ENCODE measurements around the gene CXCL11.

The CXCL11 gene

DNA sequence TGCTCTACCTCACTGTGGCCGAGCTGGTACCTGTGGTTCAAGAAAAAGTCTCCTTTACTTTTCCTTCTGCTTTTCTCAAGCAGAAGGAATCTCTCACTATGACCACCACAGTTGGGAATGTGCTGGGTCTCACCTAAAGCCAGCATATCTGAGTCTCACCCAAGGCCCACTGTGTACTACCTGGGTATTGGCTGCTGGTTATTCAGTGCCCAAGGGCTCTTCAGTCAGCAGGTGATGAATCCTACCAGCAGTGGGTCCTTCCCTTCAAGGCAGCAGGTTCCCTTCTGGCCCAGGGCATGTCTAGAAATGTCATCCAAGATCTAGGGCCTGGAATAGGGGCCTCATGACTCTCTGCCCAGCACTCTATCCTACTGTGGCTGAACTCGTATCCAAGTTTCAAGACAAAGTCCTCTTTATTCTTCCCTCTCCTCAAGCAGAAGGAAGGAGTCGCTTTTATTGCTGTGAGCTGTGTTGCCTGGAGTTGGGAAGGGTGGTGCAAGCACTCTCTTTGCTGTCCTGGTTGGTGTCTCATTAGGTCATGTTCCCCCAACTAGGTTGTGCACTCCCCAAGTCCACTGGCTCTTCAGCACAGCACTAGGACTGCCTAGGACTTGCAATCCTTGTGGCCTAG, 18.7 kb downstream of the CXCL11 start:
- H3K9me3 Mint-ChIP-seq (ENCODE audit: low read depth): no peaks in the 10 kb centered on the region
- H3K4me1 Mint-ChIP-seq (ENCODE audit: low read depth): no peaks in the 10 kb centered on the region
- no peak overlapping the region for H3K27ac Mint-ChIP-seq
- H3K4me3 Mint-ChIP-seq: no peak overlapping the region
- no peaks in the 10 kb centered on the region for H3K36me3 Mint-ChIP-seq
- no peaks in the 10 kb centered on the region for H3K27me3 Mint-ChIP-seq

DNA sequence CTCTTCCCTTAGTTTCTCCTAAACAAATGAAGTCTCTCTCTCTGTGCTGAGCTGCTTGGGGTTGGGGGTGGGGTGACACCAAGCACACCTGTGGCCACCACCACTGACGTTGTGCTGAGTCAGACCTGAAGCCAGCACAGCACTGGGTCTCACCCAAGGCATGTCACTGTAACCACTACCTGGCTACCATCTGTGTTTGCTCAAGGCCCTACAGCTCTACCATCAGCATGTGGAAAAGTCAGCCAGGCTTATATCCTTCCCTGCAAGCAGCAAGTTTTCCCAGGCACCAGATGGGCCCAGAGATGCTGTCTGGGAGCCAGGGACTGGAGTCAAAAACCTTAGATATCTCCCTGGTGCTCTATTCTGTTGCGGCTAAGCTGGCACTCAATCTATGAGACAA, 19.5 kb downstream of the CXCL11 start:
- Mint-ChIP-seq H3K27ac (no peak overlapping the region), H3K9me3 (ENCODE audit: low read depth) (no peaks in the 10 kb centered on the region), H3K4me1 (ENCODE audit: low read depth) (no peaks in the 10 kb centered on the region), H3K4me3 (no peak overlapping the region), H3K27me3 (no peaks in the 10 kb centered on the region), H3K36me3 (no peaks in the 10 kb centered on the region)

DNA sequence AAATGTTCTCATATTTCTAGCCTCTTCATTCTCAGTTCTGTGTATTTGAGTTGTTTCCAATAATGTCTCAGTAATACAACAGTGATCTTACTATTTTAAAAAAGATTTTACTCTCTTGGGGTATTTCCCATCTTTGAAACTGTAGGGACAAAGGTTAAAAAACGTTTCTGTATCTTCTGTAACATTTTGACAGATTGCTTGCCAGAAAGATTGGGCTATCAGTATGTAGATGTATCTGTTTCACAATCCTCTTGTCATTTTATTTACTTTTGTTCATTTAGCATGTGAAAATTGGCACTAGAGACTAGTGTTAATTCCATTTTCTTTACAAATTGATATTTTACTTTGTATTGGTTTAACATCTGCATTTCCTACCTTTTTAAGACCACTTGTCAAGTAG, 22.3 kb downstream of the CXCL11 start:
- Mint-ChIP-seq H3K27me3 (no peaks in the 10 kb centered on the region), H3K27ac (no peak overlapping the region), H3K4me1 (ENCODE audit: low read depth) (no peaks in the 10 kb centered on the region), H3K9me3 (ENCODE audit: low read depth) (no peaks in the 10 kb centered on the region), H3K4me3 (no peak overlapping the region), H3K36me3 (no peaks in the 10 kb centered on the region)

DNA sequence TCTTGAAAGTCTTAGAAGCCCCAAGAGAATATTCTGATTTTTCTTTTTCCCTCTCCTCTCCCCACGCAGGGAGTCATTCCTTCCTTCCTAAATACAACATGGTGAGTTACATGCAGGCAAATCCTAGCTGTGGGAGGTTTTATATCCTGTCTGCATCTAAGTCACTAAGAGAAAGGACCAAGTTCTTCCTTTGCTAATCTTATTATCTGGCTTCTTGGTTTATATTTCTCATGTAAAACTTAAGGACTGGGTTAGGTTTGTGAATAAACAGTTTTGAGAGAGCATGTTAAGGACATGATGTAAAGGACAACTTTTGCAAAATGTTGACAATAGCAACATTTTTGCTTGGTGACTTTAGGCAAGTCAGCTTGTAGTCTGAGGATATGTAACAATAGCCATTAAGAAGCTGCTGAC, 23.5 kb downstream of the CXCL11 start:
- no peaks in the 10 kb centered on the region for H3K4me1 Mint-ChIP-seq (ENCODE audit: low read depth)
- H3K9me3 Mint-ChIP-seq (ENCODE audit: low read depth): no peaks in the 10 kb centered on the region
- H3K27ac Mint-ChIP-seq: no peak overlapping the region
- H3K36me3 Mint-ChIP-seq: no peaks in the 10 kb centered on the region
- no peak overlapping the region for H3K4me3 Mint-ChIP-seq
- H3K27me3 Mint-ChIP-seq: peaks cover 3% of the 10 kb centered on the region

DNA sequence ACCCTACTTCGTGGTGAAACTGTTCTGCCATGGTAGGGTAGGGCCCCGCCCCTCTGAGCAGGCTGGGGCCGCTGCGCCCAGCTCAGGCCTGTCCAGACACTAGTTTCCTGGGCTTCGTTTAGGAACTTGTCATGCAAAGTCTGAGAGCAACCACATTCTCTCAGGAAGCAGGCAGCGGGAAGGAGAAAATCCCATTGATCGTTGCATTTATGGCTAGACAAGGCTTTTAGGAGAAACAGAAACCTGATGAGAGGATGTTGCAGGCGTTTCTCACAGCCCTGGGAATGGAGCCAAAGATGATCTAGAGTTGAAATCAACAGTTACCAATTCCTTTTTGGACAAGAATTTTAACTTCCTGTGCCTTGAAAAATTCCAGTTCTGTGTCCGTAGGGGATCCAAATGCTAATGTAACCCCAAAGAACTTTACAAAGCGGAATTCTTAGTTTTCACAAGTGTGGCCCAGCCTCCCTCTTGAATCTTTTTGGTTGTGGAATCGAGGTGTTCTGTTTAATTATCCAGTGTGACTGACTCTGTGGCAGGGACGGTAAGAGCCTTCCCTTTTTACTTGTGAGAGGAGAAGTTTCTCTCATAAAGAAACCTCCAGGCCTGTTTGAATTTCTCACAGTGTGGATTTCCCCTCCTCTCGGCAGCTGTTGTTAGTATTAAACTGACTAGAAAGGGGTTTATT, 24.0 kb downstream of the CXCL11 start:
- Mint-ChIP-seq H3K27me3 (peaks cover 3% of the 10 kb centered on the region), H3K4me1 (ENCODE audit: low read depth) (no peaks in the 10 kb centered on the region), H3K27ac (no peak overlapping the region), H3K9me3 (ENCODE audit: low read depth) (no peaks in the 10 kb centered on the region), H3K36me3 (no peaks in the 10 kb centered on the region), H3K4me3 (no peak overlapping the region)

DNA sequence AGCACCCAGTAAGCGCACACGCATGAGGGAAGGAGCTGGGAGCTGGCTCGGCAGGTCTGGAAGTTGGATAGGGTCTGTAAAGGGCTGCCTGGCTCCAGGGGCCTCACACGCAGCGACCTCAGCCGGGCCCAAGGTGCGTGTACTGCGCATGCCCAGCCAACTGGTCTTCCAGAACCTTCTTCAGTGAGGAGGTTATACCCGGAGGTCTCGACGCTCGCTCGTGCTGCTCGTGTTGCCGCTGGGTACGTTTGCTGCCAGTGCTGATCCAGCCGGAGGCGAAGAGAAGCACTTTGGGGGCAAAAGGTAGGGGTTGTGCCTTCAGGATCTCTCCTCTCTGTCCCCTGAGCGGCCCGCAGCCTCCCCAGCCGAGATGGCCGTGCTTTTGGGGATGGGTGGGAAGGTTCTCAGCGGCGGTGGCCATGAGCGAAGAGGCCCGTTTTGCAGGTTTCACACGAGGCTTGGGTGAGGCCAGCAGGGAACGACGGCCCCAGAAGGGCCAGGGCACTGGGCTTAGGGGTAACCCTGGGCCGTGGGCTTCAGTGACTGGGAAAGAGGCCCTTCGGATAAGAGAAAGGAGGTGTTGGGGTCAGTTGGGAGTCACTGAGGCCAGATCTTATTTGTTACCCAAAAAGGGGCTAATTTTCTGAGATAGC, 24.7 kb downstream of the CXCL11 start:
- Mint-ChIP-seq H3K27me3 (peaks cover 5% of the 10 kb centered on the region), H3K27ac (no peak overlapping the region), H3K4me3 (no peak overlapping the region)

DNA sequence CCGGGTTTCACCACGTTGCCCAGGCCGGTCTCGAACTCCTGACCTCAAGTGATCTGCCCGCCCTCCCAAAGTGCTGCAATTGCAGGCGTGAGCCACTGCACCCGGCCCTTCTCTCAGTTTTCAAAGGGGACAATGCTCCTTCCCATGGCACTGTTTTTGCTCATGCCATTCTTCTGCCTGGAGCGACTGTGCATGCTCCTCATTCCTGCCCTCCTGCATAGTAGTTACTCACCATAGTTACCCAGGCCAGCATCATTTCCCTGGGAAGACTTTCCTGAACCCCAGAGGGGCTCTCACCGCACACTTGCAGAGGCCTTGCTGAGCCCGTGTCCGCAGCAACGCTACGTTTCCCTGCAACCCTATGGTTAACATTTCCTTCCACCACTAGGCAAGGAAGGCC, 25.3 kb downstream of the CXCL11 start:
- no peaks in the 10 kb centered on the region for H3K36me3 Mint-ChIP-seq
- no peak overlapping the region for H3K27ac Mint-ChIP-seq
- no peaks in the 10 kb centered on the region for H3K9me3 Mint-ChIP-seq (ENCODE audit: low read depth)
- H3K4me1 Mint-ChIP-seq (ENCODE audit: low read depth): no peaks in the 10 kb centered on the region
- peaks cover 7% of the 10 kb centered on the region for H3K27me3 Mint-ChIP-seq
- no peak overlapping the region for H3K4me3 Mint-ChIP-seq

More for the DNA sequence above, 24.7 kb downstream of the CXCL11 start:
- Mint-ChIP-seq H3K4me1 (ENCODE audit: low read depth) (no peaks in the 10 kb centered on the region), H3K9me3 (ENCODE audit: low read depth) (no peaks in the 10 kb centered on the region), H3K36me3 (no peaks in the 10 kb centered on the region)

DNA sequence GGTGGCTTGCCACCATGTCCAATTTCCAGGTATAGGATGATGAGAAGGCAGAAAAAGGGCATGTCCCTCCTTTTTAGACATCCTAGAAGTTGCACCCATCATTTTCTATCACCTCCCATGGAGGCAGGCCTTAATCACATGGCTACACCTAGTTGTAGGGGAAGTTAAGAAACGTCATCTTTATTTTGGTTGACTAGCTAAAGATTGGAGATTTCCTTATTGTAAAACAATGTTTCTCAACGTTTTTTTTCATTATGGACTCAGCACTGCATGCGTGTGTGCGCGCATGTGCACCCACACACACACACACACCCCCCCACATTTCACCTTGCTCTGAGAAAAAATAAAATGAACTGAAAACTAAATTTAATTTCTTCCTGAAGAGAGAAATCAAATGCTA, 26.6 kb downstream of the CXCL11 start:
- no peaks in the 10 kb centered on the region for H3K4me1 Mint-ChIP-seq (ENCODE audit: low read depth)

DNA sequence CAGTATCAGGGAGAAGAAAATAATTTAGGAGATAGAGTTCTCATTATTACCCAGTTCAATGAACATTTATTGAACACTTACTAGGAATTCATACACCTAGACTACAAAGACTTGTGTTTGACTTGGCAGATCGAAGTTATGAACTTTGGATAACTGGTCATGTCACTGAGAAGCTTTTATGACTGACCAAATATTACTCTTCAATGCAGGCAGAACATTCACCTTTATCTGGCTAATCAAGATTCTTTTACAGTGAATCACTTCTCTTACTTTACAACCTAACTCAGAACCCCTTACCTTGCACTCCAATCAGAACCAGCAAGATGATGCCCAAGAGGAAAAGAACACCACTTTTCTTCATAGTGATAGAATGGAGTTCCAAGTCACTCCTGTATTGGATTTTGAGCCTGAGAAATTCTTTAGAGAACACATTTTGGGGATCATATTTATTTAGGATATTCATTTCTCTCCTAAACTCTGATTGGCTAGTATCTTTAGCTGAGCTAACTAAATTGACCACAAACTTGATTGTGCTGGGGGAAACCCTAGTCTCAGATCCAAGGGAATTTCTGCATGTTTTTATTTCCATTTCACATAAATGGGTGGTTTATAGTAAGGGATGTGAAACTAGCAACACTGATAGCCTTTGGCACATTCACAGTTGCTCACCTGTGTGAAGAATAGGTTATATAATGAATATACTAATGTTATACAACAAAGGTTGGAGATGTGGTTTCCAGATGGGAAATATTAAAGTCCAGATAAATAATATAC, 28.6 kb downstream of the CXCL11 start, which contains the start of gene CXCL9:
Gene CXCL9 (minus strand): TSS at position 421 of the 774 bp plus-strand sequence. CDS start 60 bp downstream, at position 361.
- peaks cover 2% of the 10 kb centered on the region for H3K36me3 Mint-ChIP-seq
- no peaks in the 10 kb centered on the region for H3K4me1 Mint-ChIP-seq (ENCODE audit: low read depth)
- H3K27ac Mint-ChIP-seq: no peak within 1 kb of the TSS
- H3K9me3 Mint-ChIP-seq (ENCODE audit: low read depth): no peaks in the 10 kb centered on the region
- H3K27me3 Mint-ChIP-seq: peaks cover 9% of the 10 kb centered on the region
- no peak within 1 kb of the TSS for H3K4me3 Mint-ChIP-seq

More for the DNA sequence above, 26.6 kb downstream of the CXCL11 start:
- Mint-ChIP-seq H3K27me3 (peaks cover 9% of the 10 kb centered on the region), H3K9me3 (ENCODE audit: low read depth) (no peaks in the 10 kb centered on the region), H3K36me3 (no peaks in the 10 kb centered on the region), H3K4me3 (no peak overlapping the region), H3K27ac (no peak overlapping the region)

DNA sequence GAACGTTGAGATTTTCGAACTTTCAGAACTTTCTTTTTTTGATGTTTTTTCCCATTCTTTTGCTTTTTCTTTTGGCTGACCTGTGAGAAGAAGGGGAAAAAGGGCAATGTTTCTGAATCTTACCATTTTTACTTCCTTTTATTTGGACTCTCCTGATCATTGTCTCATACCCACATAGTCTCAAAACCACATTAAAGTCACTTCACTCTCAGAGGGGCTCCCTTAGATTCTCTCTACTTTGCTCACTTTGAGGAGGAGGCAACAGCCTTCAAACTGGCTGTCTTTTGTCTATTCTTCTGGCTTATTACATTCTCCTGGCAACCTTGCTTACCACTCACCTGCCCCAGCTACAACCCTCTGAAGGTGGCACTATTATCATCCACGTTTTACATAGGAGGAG, 32.2 kb downstream of the CXCL11 start:
- peaks cover 9% of the 10 kb centered on the region for H3K27me3 Mint-ChIP-seq
- H3K36me3 Mint-ChIP-seq: peaks cover 2% of the 10 kb centered on the region
- H3K4me1 Mint-ChIP-seq (ENCODE audit: low read depth): no peaks in the 10 kb centered on the region
- H3K4me3 Mint-ChIP-seq: no peak overlapping the region
- no peaks in the 10 kb centered on the region for H3K9me3 Mint-ChIP-seq (ENCODE audit: low read depth)
- no peak overlapping the region for H3K27ac Mint-ChIP-seq

DNA sequence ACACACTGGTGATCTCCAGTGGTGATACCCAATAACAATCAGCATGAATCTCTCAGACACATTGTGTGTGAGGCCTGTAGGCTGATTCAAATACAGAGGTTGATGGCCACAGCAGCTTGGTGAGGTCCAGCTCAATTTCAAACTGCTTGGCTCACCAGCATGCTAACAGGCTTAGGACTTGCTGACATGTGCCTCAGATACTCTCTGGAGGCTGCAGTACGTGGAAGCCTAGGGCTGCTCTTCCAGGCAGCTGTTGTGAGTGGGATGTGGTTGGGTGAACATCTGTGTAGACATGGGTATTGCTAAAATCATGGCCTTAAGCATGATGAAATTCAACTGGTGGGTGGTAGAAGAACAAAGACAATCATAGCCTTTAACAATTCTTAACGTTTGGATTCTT, 32.8 kb downstream of the CXCL11 start:
- Mint-ChIP-seq H3K36me3 (peaks cover 2% of the 10 kb centered on the region), H3K4me1 (ENCODE audit: low read depth) (no peaks in the 10 kb centered on the region), H3K27me3 (peaks cover 7% of the 10 kb centered on the region), H3K4me3 (no peak overlapping the region), H3K27ac (no peak overlapping the region), H3K9me3 (ENCODE audit: low read depth) (no peaks in the 10 kb centered on the region)

DNA sequence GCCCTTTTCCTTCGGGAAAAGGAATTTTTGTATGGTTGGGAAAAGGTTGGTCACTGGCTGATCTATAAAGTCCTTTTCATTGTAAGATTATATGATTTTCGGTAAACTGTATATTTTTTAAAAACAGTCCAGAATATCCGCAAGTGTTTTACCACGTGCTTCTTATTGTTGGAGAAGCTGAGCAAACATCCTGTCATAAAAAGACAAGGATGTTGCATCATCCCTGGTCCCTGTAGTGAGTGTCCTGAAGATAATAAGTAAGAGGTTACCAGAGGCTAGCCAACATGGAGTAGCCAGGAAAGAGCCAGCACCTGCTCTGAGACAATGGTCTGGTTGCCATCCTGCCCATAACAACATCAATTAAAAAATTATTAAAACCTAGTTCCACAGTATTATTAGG, 33.7 kb downstream of the CXCL11 start:
- Mint-ChIP-seq H3K9me3 (ENCODE audit: low read depth) (no peaks in the 10 kb centered on the region), H3K36me3 (peaks cover 2% of the 10 kb centered on the region), H3K27me3 (peaks cover 6% of the 10 kb centered on the region), H3K4me1 (ENCODE audit: low read depth) (no peaks in the 10 kb centered on the region), H3K4me3 (no peak overlapping the region), H3K27ac (no peak overlapping the region)

DNA sequence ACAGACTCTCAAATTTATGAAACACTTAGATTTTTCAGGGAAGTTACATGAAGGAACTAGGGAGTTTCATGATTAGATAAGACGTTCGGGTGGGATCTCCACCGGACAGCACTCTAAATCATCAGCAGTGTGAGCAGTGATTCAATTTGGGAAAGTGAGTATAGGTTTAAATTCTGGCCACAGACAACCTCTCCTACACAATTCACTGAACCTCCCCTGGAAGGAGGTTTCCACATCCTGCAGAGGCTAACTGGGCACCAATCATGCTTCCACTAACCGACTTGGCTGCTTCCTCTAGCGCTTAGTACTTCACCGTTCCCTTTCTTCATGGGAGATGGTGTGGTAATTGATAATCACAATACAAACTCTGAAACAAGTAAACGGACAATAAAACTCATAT, 34.2 kb downstream of the CXCL11 start:
- Mint-ChIP-seq H3K9me3 (ENCODE audit: low read depth) (no peaks in the 10 kb centered on the region), H3K4me1 (ENCODE audit: low read depth) (no peaks in the 10 kb centered on the region), H3K27me3 (peaks cover 6% of the 10 kb centered on the region), H3K27ac (no peak overlapping the region), H3K36me3 (peaks cover 2% of the 10 kb centered on the region), H3K4me3 (no peak overlapping the region)

DNA sequence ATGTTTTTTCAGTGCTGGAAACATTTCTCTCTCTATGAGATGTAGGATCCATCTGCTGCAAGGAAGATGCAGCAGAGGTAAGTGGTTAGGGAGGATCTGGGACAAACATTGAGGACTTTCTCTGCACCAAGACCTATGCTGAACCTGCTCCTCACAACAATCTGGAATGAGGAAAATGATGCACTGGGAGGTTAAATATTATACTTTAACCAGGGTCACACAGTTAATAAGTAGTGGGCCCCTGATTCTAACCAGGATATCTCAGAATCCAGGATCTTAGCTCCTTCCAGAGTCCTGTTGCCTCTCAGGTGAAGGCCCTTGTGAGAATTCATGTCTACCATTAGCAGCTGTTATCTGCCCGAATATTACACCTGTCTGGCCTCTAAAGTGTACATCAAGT, 35.6 kb downstream of the CXCL11 start:
- no peaks in the 10 kb centered on the region for H3K4me1 Mint-ChIP-seq (ENCODE audit: low read depth)
- peaks cover 2% of the 10 kb centered on the region for H3K36me3 Mint-ChIP-seq
- H3K27ac Mint-ChIP-seq: no peak overlapping the region
- H3K9me3 Mint-ChIP-seq (ENCODE audit: low read depth): no peaks in the 10 kb centered on the region
- no peaks in the 10 kb centered on the region for H3K27me3 Mint-ChIP-seq
- H3K4me3 Mint-ChIP-seq: no peak overlapping the region

All from activated naive CD8-positive, alpha-beta T cell (primary cell).